MM.1S (cell line): ENCODE measurements around the gene CMIP.

ENCODE experiments used
- DNase-seq: peaks from one replicate; pipeline ENCODE4 v3.0.0-alpha.2; 2015
- H2AFZ ChIP-seq: fragments of 300-600 bp; sonication (generic); 2 replicates; pipeline ENCODE4 v1.6.0; 2016; ENCODE audit warnings: antibody characterized with exemption, low read length
- H3F3A ChIP-seq: fragments of 300-600 bp; sonication (generic); 2 replicates; pipeline ENCODE4 v1.6.1; 2016; ENCODE audit warnings: mild to moderate bottlenecking, antibody characterized with exemption, low read length, moderate library complexity, mixed read lengths; ENCODE audit not compliant: insufficient read depth
- H3K27ac ChIP-seq: fragments of 300-600 bp; sonication (generic); 2 replicates; pipeline ENCODE4 v1.5.1; 2016; ENCODE audit warnings: mild to moderate bottlenecking, low read length
- H3K27me3 ChIP-seq: fragments of 300-600 bp; sonication (generic); replicated peaks from 2 replicates; pipeline ENCODE4 v1.6.0; 2016; ENCODE audit warnings: low read length; ENCODE audit not compliant: insufficient read depth
- H3K36me3 ChIP-seq: fragments of 300-600 bp; sonication (generic); replicated peaks from 2 replicates; pipeline ENCODE4 v1.6.1; 2016; ENCODE audit warnings: mild to moderate bottlenecking, low read length, mixed read lengths; ENCODE audit not compliant: insufficient read depth
- H3K4me1 ChIP-seq: fragments of 300-600 bp; sonication (generic); 2 replicates; pipeline ENCODE4 v1.6.1; 2016; ENCODE audit warnings: low read length, mixed read lengths
- H3K4me2 ChIP-seq: fragments of 300-600 bp; sonication (generic); 2 replicates; pipeline ENCODE4 v1.6.0; 2016; ENCODE audit warnings: low read depth, low read length
- H3K4me3 ChIP-seq: fragments of 300-600 bp; sonication (generic); 2 replicates; pipeline ENCODE4 v1.5.1; 2016; ENCODE audit warnings: low read length, mixed read lengths
- H3K79me2 ChIP-seq: fragments of 300-600 bp; sonication (generic); 2 replicates; pipeline ENCODE4 v1.6.1; 2016; ENCODE audit warnings: mixed run types, low read length, mixed read lengths
- H3K9ac ChIP-seq: fragments of 300-600 bp; sonication (generic); 2 replicates; pipeline ENCODE4 v1.6.1; 2016; ENCODE audit warnings: low read length, mixed read lengths
- H3K9me2 ChIP-seq: fragments of 300-600 bp; sonication (generic); replicated peaks from 2 replicates; pipeline ENCODE4 v1.6.1; 2016; ENCODE audit warnings: mild to moderate bottlenecking, low read length, mixed read lengths; ENCODE audit not compliant: insufficient read depth
- H3K9me3 ChIP-seq: fragments of 300-600 bp; sonication (generic); replicated peaks from 2 replicates; pipeline ENCODE4 v1.6.1; 2016; ENCODE audit warnings: mild to moderate bottlenecking, low read length, mixed read lengths; ENCODE audit not compliant: insufficient read depth
- H4K20me1 ChIP-seq: fragments of 300-600 bp; sonication (generic); 2 replicates; pipeline ENCODE4 v1.6.1; 2016; ENCODE audit warnings: mild to moderate bottlenecking, low read length, moderate library complexity, mixed read lengths; ENCODE audit not compliant: insufficient read depth
- EZH2 ChIP-seq: fragments of 300-600 bp; sonication (generic); optimal IDR thresholded peaks from 2 replicates; pipeline ENCODE3; 2017; ENCODE audit warnings: low read depth, mild to moderate bottlenecking, antibody characterized with exemption, low read length, mixed read lengths
- EZH2phosphoT487 ChIP-seq: fragments of 300-600 bp; sonication (generic); IDR thresholded peaks from 2 replicates; pipeline ENCODE4 v1.6.1; 2018; ENCODE audit warnings: antibody characterized with exemption, low read length
- TF ChIP-seq, protein P1 (sequence below): fragments of 300-600 bp; sonication (generic); IDR thresholded peaks from 2 replicates; pipeline ENCODE4 v1.5.1; 2016; ENCODE audit warnings: antibody characterized with exemption, low read length, mixed read lengths

Gene CMIP

DNA sequence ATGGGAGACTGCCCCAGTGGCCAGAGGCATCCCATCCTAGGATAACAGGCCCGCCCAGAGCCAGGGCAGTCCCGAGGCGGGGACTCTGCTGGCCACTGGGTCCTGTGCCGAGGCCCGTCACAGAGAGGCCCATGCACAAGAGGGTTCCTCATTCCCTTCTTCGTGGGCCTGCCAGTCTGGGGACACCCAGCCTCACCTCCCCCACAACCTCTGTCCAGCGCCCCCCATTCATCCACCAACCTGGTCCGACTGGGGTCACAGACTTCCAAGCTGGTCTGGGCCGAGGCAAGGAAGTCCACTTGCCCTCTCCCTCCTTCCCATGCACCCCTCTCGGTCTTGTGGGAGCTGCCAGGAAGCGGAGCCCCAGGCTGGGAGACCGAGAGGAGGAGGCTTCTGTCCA lies 240.3 kb downstream of the CMIP start:
- Histone ChIP-seq H4K20me1 (no peaks in the 10 kb centered on the region), H3K79me2 (no peaks in the 10 kb centered on the region), H3K36me3 (no peaks in the 10 kb centered on the region), H3K9me3 (no peaks in the 10 kb centered on the region), H3K4me3 (no peak overlapping the region), H3K9me2 (no peaks in the 10 kb centered on the region), H3K27me3 (no peaks in the 10 kb centered on the region), H3K4me1 (no peaks in the 10 kb centered on the region), H3K9ac (no peak overlapping the region), H3K27ac (no peak overlapping the region), H3F3A (no peaks in the 10 kb centered on the region), H2AFZ (no peak overlapping the region), H3K4me2 (no peak overlapping the region)
- TF ChIP-seq EZH2 (no peak), EZH2phosphoT487 (no peak)
- TF ChIP-seq, protein P1, sequence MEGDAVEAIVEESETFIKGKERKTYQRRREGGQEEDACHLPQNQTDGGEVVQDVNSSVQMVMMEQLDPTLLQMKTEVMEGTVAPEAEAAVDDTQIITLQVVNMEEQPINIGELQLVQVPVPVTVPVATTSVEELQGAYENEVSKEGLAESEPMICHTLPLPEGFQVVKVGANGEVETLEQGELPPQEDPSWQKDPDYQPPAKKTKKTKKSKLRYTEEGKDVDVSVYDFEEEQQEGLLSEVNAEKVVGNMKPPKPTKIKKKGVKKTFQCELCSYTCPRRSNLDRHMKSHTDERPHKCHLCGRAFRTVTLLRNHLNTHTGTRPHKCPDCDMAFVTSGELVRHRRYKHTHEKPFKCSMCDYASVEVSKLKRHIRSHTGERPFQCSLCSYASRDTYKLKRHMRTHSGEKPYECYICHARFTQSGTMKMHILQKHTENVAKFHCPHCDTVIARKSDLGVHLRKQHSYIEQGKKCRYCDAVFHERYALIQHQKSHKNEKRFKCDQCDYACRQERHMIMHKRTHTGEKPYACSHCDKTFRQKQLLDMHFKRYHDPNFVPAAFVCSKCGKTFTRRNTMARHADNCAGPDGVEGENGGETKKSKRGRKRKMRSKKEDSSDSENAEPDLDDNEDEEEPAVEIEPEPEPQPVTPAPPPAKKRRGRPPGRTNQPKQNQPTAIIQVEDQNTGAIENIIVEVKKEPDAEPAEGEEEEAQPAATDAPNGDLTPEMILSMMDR: no peak
- DNase-seq: no peak

- no peak overlapping the region for H3K4me2 ChIP-seq
- no peaks in the 10 kb centered on the region for H3K79me2 ChIP-seq
- H3K9ac ChIP-seq: no peak overlapping the region
- H3K27me3 ChIP-seq: no peaks in the 10 kb centered on the region
- no peak for DNase-seq
- no peaks in the 10 kb centered on the region for H3F3A ChIP-seq
- no peak overlapping the region for H3K27ac ChIP-seq
- TF ChIP-seq, protein P1: no peak
- no peak for TF ChIP-seq EZH2phosphoT487
- H3K4me3 ChIP-seq: no peak overlapping the region
- no peak overlapping the region for H2AFZ ChIP-seq
- H3K9me2 ChIP-seq: no peaks in the 10 kb centered on the region
- no peaks in the 10 kb centered on the region for H3K4me1 ChIP-seq
- no peaks in the 10 kb centered on the region for H4K20me1 ChIP-seq
- H3K9me3 ChIP-seq: no peaks in the 10 kb centered on the region
- H3K36me3 ChIP-seq: no peaks in the 10 kb centered on the region
Observed at GRCh38 chr16:81686391-81687130, 242.0 kb downstream of the CMIP start.

GRCh38 chr16:81687131-81687456 lies 242.5 kb downstream of the CMIP start:
- TF ChIP-seq, protein P1: no peak
- TF ChIP-seq EZH2 (no peak), EZH2phosphoT487 (no peak)
- Histone ChIP-seq H3F3A (no peaks in the 10 kb centered on the region), H3K27me3 (no peaks in the 10 kb centered on the region), H3K79me2 (no peaks in the 10 kb centered on the region), H3K27ac (no peak overlapping the region), H3K4me3 (no peak overlapping the region), H3K4me2 (no peak overlapping the region), H3K9me3 (no peaks in the 10 kb centered on the region), H4K20me1 (no peaks in the 10 kb centered on the region), H3K36me3 (no peaks in the 10 kb centered on the region), H3K9me2 (no peaks in the 10 kb centered on the region), H3K9ac (no peak overlapping the region), H2AFZ (no peak overlapping the region), H3K4me1 (no peaks in the 10 kb centered on the region)
- DNase-seq: no peak
